GM21786 (cell line): ENCODE data around the gene TBL1XR1.

Source experiments
- ATAC-seq: cut with Tn5 transposase; IDR thresholded peaks from one replicate; pipeline ENCODE4 v1.9.1; 2021; ENCODE audit not compliant: unreplicated experiment

TBL1XR1 gene

GRCh38 chr3:177110386-177110785, 86.9 kb downstream of the TBL1XR1 start:
- no peak for ATAC-seq

GRCh38 chr3:177109688-177110330, 87.5 kb downstream of the TBL1XR1 start:
- ATAC-seq: peak; percentile 44

- ATAC-seq: no peak
Observed at GRCh38 chr3:177108648-177109047, 88.6 kb downstream of the TBL1XR1 start.

- ATAC-seq: no peak
Observed at GRCh38 chr3:177107461-177108239, 89.6 kb downstream of the TBL1XR1 start.

- ATAC-seq: no peak
Observed at GRCh38 chr3:177106594-177106993, 90.7 kb downstream of the TBL1XR1 start.

GRCh38 chr3:177106184-177106583, 91.1 kb downstream of the TBL1XR1 start:
- no peak for ATAC-seq

- no peak for ATAC-seq
Observed at GRCh38 chr3:177105623-177106022, 91.7 kb downstream of the TBL1XR1 start.

- no peak for ATAC-seq
Observed at GRCh38 chr3:177104299-177104992, 92.8 kb downstream of the TBL1XR1 start.

- no peak for ATAC-seq
Observed at GRCh38 chr3:177102553-177102952, 94.7 kb downstream of the TBL1XR1 start.

GRCh38 chr3:177098551-177098950, 98.7 kb downstream of the TBL1XR1 start:
- no peak for ATAC-seq

GRCh38 chr3:177096615-177097014, 100.7 kb downstream of the TBL1XR1 start:
- ATAC-seq: no peak

- no peak for ATAC-seq
Observed at GRCh38 chr3:177093966-177094365, 103.3 kb downstream of the TBL1XR1 start.

GRCh38 chr3:177089901-177090300, 107.4 kb downstream of the TBL1XR1 start:
- ATAC-seq: no peak

GRCh38 chr3:177089110-177089509, 108.2 kb downstream of the TBL1XR1 start:
- ATAC-seq: no peak

- no peak for ATAC-seq
Observed at GRCh38 chr3:177085794-177086193, 111.5 kb downstream of the TBL1XR1 start.

GRCh38 chr3:177084616-177085015, 112.7 kb downstream of the TBL1XR1 start:
- no peak for ATAC-seq

- no peak for ATAC-seq
Observed at GRCh38 chr3:177080122-177080521, 117.2 kb downstream of the TBL1XR1 start.

- ATAC-seq: no peak
Observed at GRCh38 chr3:177079684-177080083, 117.6 kb downstream of the TBL1XR1 start.

GRCh38 chr3:177071496-177072156, 125.7 kb downstream of the TBL1XR1 start:
- no peak for ATAC-seq

- ATAC-seq: no peak
Observed at GRCh38 chr3:177069514-177070329, 127.6 kb downstream of the TBL1XR1 start.

GRCh38 chr3:177068967-177069366, 128.3 kb downstream of the TBL1XR1 start:
- no peak for ATAC-seq
